ENCODE measurements around the gene SMARCC2. TPM values are rescaled to one million over a fixed set of nuclear protein-coding genes. Genes with fewer than 3 reads are reported as not detected.

The SMARCC2 gene
- total and polyA plus RNA-seq, 2 of the 13 experiments (the other 11 are each of a cell fraction or from before 2014, with no cell fraction given) = 21.3 to 24.1 TPM

GRCh38 chr12:56221757-56222530, 32.7 kb upstream of the SMARCC2 start, which contains the start of gene RNF41 (continued):
- TF ChIP-seq ZNF646 (CRISPR knock-in tag; IDR thresholded peaks at IDR 0.05) (no peak), ZNF841 (CRISPR knock-in tag; IDR thresholded peaks at IDR 0.05; ENCODE audit: borderline replicate concordance) (no peak), ZNF382 (CRISPR knock-in tag; IDR thresholded peaks at IDR 0.05; ENCODE audit: borderline replicate concordance) (no peak), ZNF720 (CRISPR knock-in tag; IDR thresholded peaks at IDR 0.05) (no peak), ZNF280B (CRISPR knock-in tag; IDR thresholded peaks at IDR 0.05; ENCODE audit: borderline replicate concordance) (peak; percentile 79; the same call in 1 of the 2 replicates), ZNF235 (CRISPR knock-in tag; IDR thresholded peaks at IDR 0.05; ENCODE audit: borderline replicate concordance) (no peak), ZNF83 (CRISPR knock-in tag; IDR thresholded peaks at IDR 0.05; ENCODE audit: borderline replicate concordance) (no peak), EED (CRISPR knock-in tag; IDR thresholded peaks at IDR 0.05) (peak; percentile 48), ZNF121 (CRISPR knock-in tag; IDR thresholded peaks at IDR 0.05) (peak; percentile 58; the same call in 1 of the 2 replicates), ZNF660 (CRISPR knock-in tag; IDR thresholded peaks at IDR 0.05; ENCODE audit: borderline replicate concordance, low read depth) (no peak), CBX1 (IDR thresholded peaks at IDR 0.05; ENCODE audit: low read depth) (no peak), ARHGAP35 (CRISPR knock-in tag; IDR thresholded peaks at IDR 0.05; ENCODE audit: borderline replicate concordance) (no peak), KAT8 (CRISPR knock-in tag; IDR thresholded peaks at IDR 0.05) (peak; percentile 94), TERF1 (CRISPR knock-in tag; IDR thresholded peaks at IDR 0.05) (no peak), HNRNPL (IDR thresholded peaks at IDR 0.05; ENCODE audit: low read depth, low read length) (no peak), ZNF234 (CRISPR knock-in tag; conservative IDR thresholded peaks at IDR 0.05) (no peak), ZNF576 (CRISPR knock-in tag; IDR thresholded peaks at IDR 0.05) (no peak), ZNF614 (CRISPR knock-in tag; IDR thresholded peaks at IDR 0.05; ENCODE audit: borderline replicate concordance) (peak; percentile 72), U2AF2 (IDR thresholded peaks at IDR 0.05; ENCODE audit: low read depth, low read length) (no peak), ZNF605 (CRISPR knock-in tag; IDR thresholded peaks at IDR 0.05) (peak; percentile 77)
